ENCODE data around the gene TACC2. TPM values are rescaled to one million over a fixed set of nuclear protein-coding genes. Genes with fewer than 3 reads are reported as not detected.

TACC2 gene
- total RNA-seq, 1 donor from 2014 or later, result 11.2 TPM

DNA sequence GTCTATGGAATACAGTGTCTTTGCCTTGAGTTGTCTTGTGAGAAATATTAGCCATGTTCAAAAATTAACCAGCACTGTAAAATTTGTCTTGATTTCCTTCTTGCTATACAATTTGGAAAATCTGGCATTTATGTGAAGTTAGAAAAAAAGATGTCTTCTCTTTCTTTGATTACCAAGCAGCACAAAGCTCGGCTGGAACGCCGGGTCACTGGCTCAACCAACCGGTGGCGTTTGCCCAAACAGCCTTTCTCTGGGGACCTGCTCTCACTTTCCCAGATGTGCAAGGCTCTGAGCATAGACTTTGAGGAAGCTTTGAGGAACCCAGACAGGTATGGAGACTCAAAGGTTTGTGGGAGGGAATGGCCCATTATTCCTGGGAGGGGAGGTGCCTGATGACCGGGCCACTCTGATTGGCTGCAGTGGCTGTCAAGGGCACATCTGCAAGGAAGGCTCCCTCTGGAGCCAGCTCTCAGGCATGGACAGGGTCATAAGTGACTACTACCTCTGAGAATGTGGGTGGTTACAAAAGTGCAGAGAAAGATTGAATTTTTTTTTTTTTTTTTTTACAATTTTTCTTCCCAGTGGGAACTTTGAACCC is 287.7 kb downstream of the TACC2 start:
- DNase-seq (ENCODE audit: low read depth), result peak; percentile 70

DNA sequence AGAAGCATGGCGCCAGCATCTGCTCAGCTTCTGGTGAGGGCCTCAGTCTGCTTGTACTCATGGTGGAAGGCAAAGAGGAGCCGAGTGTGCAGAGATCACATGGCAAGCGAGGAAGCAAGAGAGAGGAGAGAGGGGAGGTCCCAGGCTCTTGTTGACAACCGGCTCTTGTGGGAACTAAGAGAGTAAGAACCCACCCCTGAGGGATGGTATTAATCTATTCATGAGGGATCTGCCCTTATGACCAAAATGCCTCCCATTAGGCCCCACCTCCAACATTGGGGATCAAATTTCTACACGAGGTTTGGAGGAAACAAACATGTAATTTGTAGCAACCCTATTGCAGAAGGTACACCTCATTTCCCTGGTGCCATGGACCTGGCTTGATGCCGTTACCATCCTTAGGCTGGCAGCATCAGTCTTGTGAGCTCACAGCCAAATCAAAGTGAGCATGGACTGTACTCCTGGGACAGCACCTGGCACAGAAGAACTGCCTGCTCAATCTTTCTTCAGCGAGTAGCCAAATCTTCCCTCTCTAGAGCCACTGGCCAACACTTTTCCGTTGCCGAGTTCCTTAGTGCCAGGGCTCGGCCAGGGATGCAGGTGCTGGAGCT is 288.7 kb downstream of the TACC2 start:
- no peak for DNase-seq (ENCODE audit: low read depth)

DNA sequence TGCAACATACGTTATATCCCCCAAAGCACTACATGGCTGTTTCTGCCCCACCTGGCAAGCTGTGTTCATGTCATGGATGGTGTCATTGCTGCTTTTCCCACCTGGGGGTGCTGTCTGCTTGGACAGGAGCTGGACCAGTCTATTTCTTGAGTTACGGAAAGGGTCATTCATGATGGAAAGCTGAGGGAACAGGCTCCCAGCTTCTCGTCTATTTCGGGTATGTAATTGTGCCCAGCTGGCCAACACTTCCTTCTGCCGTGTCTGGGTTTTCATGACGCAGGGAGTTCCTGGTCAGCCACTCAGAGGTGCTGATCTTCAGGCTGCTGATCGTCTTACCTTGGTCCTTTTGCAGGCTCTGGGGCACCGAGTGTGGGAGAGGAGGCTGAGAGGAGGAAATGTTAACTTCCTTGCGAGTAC is 290.8 kb downstream of the TACC2 start:
- peak; percentile 60 for DNase-seq (ENCODE audit: low read depth)

DNA sequence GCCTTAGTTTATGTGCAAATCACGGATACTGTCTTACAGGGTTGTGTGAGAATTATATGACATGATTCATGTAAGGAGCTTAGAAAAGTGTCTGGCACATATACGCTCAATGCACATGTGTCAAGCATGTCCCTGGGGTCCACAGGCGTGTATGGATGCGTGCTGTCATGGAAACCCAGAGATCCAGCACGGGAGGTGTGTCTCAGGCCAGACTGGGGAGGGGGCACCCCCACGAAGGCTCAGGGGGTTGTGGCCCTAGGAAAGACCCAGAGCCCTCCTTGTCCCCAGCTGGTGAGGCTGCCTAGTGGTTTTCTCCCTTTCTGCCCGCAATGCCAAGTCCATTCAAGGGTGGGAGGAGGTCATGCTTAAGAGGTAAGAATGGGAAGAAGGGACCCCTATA is 291.2 kb downstream of the TACC2 start:
- DNase-seq (ENCODE audit: low read depth), result no peak

DNA sequence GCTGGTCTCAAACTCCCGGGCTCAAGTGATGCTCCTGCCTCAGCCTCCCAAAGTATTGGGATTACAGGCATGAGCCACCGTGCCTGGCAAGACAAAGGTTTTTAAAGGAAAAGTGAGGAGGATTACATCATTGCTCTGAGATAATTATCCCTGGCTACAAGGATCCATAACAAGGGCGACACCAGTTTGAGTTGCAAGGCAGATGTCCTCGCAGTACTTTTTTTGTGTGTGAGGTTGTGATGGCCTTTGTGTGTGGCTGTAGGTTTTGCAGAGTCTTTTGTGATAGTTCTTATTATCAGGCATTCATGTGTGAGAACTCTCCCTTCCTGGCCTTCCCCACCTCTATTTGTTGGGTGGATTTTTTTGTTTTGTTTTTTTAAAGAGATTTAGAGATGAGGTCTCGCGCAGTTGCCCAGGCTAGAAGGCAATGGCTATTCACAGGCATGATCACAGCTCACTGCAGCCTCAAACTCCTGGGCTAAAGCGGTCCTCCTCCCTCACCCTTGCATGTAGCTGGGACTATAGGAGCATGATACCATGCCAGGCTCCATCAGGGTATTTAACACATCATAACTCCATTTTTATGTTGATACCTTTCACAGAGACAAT is 292.2 kb downstream of the TACC2 start:
- DNase-seq (ENCODE audit: low read depth), result no peak

DNA sequence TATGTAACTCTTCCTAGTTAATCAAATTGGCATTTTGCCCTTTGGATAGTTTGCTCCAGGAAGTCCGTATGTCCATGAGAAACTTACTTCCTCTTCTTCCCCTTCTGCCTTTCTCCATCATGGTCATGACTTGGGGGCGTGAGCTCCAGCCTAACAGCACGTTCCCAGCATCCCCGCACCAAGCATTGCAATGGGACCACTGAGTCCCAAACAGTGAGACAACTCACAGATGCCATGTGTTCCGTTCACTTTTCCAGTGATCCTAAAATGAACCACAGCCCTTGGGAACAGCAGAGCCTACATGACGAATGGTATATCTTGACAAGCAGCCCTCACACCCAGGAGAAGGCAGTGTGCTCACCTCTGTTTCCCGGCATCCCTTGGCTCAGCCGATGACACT is 292.8 kb downstream of the TACC2 start:
- DNase-seq (ENCODE audit: low read depth), result no peak

DNA sequence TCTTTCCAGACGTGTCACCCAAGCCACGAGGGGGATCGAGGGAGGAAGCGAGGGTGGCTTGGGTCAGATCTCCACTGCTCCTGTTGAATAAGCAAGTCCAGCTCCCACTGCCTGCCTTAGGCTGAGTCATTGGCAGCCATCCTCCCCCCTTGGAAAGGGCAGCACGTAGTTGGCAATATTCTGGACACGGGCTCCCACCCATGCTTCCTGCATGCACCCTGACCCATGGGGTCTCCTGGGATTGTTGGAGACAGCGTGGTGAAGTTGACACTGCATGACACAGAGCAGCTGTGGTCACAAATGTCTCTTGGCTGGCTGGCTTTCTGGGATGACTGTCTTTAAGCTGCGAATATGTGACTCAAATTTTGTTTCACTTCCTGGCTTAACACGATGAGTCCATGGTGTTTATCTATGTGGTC is 293.3 kb downstream of the TACC2 start:
- DNase-seq (ENCODE audit: low read depth), result peak; percentile 63

DNA sequence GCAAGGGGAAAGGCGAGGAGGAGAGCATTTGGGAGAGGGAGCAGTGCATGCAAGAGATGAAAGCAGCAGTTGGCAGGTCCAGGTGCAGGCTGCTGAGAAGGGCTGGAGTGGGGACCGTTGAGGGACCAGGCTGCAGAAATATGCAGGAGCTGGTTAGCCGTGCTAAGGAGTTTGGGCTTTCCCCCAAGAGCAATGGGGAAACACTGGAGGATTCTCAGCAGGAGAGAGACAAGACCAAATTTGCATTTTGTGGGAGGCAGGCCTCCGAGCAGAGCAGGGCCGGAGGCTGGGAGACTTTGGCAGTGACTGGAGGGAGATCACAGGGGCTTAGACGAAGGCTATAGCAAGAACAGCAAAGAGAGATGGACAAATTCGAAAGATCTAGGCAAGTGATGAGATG is 293.9 kb downstream of the TACC2 start:
- DNase-seq (ENCODE audit: low read depth), result no peak

DNA sequence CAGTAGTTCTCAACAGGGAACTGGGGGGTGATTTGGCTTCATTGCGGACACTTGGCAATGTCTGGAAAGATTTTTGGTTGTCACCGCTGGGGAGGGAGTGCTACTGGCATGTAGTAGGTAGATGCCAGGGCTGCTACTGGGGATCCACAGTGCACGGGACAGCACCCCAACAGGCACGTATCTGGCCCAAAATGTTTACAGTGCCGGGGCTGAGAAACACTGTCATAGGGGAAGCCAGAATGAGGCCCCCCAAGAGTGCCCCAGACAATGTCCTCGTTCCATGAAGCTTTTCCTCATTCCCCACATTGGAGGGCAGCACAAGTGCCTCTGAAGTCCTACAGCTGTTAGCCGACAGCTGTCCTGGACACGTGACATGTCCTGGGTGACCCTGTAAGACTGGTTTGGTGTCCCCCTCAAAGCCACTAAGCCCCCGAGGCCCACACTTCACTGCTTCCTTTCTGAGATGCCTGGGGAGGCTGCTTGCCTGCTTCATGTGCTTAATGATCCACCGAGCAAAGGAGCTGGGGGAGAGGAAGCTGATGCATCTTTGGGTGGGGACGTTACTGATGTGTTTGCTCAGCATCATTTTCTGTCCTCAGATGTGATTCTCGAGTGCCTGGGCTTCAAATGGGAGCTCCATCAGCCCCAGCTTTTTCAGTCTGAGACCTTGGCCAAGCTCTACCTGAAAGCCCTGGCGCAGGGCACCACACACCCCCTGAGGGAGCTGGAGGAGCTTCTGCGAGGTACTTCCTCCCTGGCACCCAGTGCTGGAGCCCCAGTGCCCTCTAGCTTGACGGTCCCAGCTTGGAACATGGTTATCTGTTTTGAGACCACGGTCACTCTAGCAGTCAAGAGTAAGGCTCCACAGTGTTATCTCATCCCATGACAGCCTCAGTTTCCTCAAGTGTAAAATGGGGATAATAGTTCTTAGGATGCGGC is 296.8 kb downstream of the TACC2 start:
- DNase-seq (ENCODE audit: low read depth), result no peak

DNA sequence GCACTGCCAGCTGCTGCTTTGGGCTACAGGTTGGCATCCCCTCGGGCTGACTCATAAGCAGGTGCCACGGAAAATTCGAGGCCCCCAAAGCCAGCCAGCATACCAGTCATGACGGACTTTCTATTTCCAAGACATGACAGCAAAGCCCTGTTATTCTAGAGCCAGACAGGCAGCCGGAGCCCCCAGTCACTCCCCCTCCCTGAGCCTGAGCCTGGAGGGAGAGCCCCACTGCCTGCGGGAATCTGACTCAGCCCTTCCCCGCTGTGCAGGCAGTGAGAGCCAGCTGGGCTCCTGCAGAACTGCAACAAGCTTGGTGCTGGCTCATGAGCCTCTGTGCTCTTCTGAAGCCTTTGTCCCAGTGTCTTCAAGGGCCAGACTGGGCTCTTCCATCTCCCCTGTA is 297.9 kb downstream of the TACC2 start:
- DNase-seq (ENCODE audit: low read depth), result peak; percentile 48

DNA sequence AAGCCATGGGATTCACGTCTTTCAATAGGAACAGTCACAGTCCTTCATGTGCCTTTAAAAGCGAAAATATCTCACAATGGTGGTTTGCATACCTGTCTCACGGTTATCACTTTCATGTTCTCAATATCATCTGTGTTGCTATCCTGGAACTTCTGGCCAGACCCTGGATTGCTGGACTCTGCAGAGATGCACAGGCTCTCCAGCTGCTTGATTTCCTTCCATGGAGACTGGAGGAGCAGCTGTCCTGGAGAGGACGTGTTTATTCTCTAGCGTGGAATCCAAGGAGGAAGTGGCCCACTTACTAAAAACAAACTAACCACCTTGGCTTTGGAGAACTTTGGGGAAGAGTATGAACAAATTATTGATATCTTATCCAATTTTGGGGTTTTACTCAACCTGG is 298.6 kb downstream of the TACC2 start:
- DNase-seq (ENCODE audit: low read depth), result no peak

DNA sequence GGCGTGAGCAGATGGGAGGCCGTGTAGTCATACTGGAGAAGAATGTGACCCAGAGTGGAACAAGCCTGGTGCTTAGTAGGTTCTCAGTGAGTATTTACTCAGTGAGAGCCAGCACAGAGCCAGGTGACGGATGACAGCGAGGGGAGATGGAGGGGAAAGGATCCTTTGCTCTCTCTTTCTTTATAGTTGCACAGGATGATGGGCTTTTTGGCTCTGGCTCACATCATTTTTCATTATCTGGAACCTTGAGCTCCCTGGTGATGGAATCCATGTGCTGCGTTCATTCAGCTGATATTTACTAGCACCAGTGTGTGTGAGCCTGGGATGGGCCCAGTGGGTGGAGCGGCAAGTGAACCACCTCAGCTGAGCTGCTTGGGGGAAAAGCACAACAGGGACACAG is 299.3 kb downstream of the TACC2 start:
- no peak for DNase-seq (ENCODE audit: low read depth)

DNA sequence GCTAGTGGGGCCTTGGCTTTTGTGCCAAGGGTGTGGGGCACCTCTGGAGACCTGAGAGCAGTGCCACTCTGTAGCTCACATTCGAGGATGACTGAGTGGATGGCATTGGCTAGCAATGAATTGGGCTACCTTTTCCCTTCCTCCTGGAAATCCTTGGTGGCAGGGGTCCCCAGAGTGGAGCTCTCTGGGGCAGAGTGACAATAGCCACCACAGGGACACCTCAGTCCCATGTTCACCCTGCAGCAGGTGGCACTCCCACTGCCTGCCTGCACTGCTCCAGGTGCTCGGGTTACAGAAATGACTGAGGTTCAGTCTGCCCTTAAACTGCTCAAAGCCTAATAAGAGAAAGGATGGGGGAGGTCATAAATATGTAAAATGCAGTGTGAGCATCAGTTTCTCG is 300.0 kb downstream of the TACC2 start:
- DNase-seq (ENCODE audit: low read depth), result no peak

DNA sequence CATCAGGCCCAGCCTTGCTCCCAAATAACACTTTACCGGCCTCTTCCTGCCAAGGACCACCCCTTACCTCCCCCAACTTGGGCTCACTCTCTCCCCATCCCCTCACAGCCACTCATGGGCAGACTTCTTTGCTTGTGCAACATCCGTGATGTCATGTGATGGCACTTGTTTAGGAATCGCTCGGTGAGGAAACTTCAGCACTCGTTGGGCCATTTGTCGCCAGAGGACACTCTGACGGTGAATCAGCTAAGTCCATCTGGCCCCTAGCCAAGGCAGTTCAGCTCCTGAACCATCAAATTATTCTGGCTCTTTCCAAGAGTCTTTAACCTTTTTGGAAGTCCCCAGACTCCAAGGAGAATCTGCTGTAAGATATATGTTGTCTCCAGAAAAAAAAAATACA is 301.4 kb downstream of the TACC2 start:
- DNase-seq (ENCODE audit: low read depth), result no peak

DNA sequence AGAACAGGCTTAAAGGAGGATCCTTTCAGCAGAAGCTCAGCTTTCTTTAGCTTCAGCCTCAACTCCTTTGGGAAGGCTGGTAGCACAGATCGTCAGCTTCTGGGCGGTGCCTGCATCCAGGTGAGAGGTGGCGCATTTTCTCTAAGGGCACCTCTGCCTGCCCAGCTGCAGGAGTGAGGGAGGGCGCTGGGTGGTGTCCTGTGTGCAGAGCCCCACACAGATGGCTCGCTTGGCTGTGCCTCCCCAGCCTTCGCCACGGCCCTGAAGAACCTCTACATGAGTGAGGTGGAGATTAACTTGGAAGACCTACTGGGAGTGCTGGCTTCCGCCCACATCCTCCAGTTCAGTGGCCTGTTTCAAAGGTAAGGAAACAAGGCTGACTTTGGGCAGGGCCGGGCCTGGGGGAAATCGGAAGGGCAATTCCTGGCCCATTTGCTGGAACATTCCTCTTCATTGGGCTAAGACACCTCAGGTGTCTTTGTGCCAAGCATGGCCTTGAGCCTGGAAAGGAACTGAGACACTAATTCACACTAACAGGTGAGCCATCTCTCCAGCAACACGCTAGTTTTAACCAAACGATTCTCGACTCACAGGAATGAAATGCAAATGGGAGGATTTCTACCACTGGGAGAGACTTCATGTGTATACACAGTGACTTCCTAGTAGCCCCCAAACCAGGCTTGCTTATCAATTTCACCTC is 302.0 kb downstream of the TACC2 start:
- no peak for DNase-seq (ENCODE audit: low read depth)

DNA sequence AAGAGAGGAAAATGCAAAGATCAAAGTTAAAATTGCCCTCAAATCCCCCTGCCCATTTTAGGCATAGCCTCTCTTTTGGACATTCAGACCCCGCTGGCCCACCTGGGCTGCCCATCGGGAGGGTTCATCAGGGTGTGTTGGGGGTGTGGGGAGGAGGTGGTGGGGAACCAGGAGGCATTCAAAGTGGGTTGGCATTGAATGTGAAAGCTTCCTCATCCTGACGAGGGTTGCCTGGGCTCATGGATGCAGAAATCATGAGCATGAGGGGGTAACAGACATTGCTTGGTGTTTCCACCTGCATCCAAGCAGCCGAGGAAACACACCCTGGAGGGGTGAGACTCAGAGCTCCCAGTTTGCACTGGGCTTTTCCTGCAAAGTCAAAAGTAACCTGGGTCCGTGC is 302.8 kb downstream of the TACC2 start:
- DNase-seq (ENCODE audit: low read depth), result no peak

DNA sequence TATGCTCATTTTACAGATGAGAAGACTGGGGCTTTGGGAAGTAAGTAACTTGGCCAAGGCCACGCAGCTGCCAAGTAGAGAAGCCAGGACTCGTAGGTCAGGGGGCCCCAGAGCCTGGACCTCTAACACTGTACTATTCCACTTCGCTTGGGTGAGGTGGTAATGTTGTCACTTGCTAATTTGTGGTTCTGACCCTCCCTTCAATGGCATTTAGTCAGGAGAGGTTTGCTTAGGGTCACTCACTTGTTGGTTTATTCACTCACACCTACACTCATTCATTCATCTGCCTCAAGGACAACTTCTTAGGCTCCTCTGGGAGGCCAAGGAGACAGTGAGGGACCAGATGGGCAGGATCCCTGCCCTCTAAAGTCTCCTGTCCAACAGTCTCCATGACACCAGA is 303.4 kb downstream of the TACC2 start:
- DNase-seq (ENCODE audit: low read depth), result no peak

DNA sequence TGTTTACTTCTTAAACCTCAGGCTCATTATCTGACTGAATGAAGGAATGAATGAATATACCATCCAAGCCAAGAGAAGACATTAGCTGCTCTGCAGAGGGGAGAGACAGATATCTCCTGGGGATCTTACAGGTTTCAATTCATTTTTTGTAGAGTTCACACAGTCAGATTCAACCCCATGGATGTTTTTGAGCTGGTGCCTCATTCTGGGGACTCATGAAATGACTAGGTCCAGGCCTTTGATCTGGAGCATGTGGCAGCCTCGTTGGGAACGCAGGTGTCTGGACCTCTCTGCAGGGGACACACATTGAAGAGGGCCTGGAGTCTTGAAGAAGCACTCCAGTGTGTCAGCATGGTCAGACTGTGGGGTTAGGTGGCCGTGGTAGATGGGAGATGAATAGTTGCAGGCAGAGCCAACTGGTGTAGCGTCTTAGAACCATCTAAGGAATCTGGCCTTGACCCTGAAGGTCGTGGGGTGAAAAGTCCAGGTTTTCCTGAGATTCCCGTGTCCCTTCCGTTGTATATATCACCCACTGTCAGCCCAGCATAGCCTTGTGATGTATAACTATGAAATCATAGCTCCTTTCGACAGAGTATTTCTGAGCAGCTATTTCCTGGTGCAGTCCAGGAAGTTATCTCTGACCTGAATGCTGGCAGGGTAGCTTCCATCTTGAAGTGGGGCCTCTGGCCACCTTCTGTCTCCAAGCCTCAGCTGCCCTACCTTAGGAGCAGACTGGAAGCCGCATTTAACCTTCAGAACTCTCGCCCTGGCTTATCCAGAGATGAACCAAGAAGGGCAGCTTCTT is 304.4 kb downstream of the TACC2 start:
- DNase-seq (ENCODE audit: low read depth), result no peak

DNA sequence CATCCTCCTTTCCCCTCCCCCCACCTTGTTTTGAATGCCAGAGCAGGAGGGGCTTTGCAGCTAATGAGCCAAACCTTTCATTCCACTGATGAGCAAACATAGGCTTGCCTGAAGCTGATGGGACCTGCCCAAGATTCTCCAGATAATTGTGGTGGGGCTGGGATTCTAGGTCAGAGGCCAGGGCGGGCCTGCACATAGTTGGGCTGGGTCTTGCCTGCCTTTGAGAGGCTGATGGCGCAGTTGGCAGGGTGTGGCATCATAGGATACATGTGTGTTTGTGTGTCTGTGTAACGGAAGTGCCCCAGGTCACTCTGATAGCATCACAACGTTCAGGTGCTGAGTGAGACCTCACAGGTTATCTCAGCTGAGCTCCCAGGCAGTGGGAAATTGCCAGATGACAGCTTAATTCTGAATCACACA is 305.0 kb downstream of the TACC2 start:
- no peak for DNase-seq (ENCODE audit: low read depth)

DNA sequence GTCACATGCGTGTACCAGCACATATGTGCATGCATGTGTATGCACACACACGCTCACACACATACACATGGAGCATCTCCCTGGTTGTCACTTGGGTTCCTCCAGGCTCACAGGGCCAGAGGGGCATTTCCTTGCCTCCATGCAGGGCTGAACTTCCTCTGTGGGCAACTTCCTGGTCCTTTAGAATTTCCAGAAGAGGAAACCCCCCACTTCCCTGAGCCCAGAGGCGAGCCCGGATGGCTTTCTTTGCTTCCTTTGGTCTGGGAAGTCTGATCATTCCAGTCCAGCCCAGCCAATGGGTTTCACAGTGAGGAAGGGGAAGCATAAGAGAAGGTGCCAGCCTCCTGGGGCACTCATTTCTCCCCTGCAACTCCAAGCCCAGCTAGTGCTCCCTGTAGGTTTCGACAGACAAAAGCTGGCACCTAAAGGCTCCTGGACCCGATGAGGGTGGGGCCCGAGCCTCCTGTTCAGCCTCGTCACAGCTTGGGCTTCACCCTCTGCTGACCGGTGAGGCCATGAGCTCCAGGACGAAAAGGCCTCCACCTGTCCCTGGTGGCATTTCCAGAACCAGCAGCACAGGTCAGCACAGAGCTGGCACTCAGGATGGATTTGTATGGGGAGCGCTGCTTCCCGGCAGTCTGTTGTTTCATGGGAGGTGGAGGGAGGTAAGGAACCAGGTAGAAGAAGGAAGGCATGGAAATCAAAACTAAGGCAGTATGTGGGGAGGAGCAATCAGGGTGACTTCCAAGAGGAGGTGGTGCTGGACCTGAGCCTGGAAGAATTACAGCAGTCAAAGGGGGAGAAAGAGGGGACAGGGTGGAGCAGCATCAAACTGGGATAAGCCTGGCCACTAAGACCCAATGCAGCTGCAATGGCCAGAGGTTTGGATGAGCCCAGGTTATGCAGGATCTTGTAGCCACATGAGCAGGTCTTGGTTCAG is 305.8 kb downstream of the TACC2 start:
- no peak for DNase-seq (ENCODE audit: low read depth)
